GM21737 (cell line): ENCODE measurements around the gene KRT14.
"Not testable (repeated sequence)": the region's sequence is repeated elsewhere in the genome, so short reads cannot be mapped to it uniquely, and the experiment has no call there.

ENCODE experiments used
- ATAC-seq: cut with Tn5 transposase; IDR thresholded peaks from one replicate; pipeline ENCODE4 v1.9.1; 2021; ENCODE audit warnings: mild to moderate bottlenecking, moderate library complexity; ENCODE audit not compliant: unreplicated experiment

The KRT14 gene

GRCh38 chr17:41548844-41549595, 37.7 kb downstream of the KRT14 start:
- ATAC-seq: no peak

- no peak for ATAC-seq
These were observed 38.5 kb downstream of the KRT14 start for GRCh38 chr17:41547921-41548843.

- ATAC-seq: no peak
These were observed 39.3 kb downstream of the KRT14 start for GRCh38 chr17:41547378-41547841.

GRCh38 chr17:41546819-41547218, 39.9 kb downstream of the KRT14 start:
- no peak for ATAC-seq

GRCh38 chr17:41545829-41546410, 40.8 kb downstream of the KRT14 start:
- no peak for ATAC-seq

- ATAC-seq: no peak
These were observed 41.8 kb downstream of the KRT14 start for GRCh38 chr17:41544935-41545334.

GRCh38 chr17:41544491-41544892, 42.2 kb downstream of the KRT14 start:
- ATAC-seq: no peak

- ATAC-seq: not testable (repeated sequence)
These were observed 43.9 kb downstream of the KRT14 start for GRCh38 chr17:41542786-41543185.

- no peak for ATAC-seq
These were observed 44.3 kb downstream of the KRT14 start for GRCh38 chr17:41542357-41542756.

- no peak for ATAC-seq
These were observed 45.6 kb downstream of the KRT14 start for GRCh38 chr17:41540921-41541625.

GRCh38 chr17:41539979-41540701, 46.6 kb downstream of the KRT14 start:
- no peak for ATAC-seq

- ATAC-seq: no peak
These were observed 47.6 kb downstream of the KRT14 start for GRCh38 chr17:41539071-41539492.

GRCh38 chr17:41538565-41538991, 48.1 kb downstream of the KRT14 start:
- no peak for ATAC-seq

GRCh38 chr17:41537990-41538389, 48.7 kb downstream of the KRT14 start:
- ATAC-seq: no peak

GRCh38 chr17:41537614-41537954, 49.1 kb downstream of the KRT14 start:
- no peak for ATAC-seq

GRCh38 chr17:41536741-41537613, 49.7 kb downstream of the KRT14 start:
- no peak for ATAC-seq

- no peak for ATAC-seq
These were observed 50.8 kb downstream of the KRT14 start for GRCh38 chr17:41535764-41536481.

GRCh38 chr17:41534899-41535546, 51.7 kb downstream of the KRT14 start:
- ATAC-seq: no peak
